H1 (cell line): ENCODE data around the gene TOGARAM1.

Experiments
- BRCA1 ChIP-seq: IDR thresholded peaks from 2 replicates; pipeline ENCODE4 v1.6.1; 2012; ENCODE audit warnings: low read depth, low read length, improper control_type of control experiment
- CBX8 ChIP-seq: fragments of 300-800, 300-1000 bp; sonication (generic); IDR thresholded peaks from 2 replicates; pipeline ENCODE4 v1.7.1; 2016; ENCODE audit warnings: low read depth, low read length, borderline replicate concordance
- CTCF ChIP-seq, 3 experiments: IDR thresholded peaks; 1 replicate in 2 of 3; 2 replicates in 1 of 3; pipeline versions ENCODE4 v1.5.1 to v1.6.1; 2011; ENCODE audit warnings: low read length in 3 of 3, mild to moderate bottlenecking in 3 of 3, inconsistent platforms in 2 of 3, low read depth in 1 of 3, moderate library complexity in 1 of 3; ENCODE audit not compliant: insufficient read depth in 1 of 3; ENCODE audit errors: control extremely low read depth in 1 of 3
- EP300 ChIP-seq, 2 experiments: IDR thresholded peaks; 1 replicate in 1 of 2; 2 replicates in 1 of 2; pipeline ENCODE4 v1.6.1; 2011 to 2012; ENCODE audit warnings: low read depth in 2 of 2, low read length in 2 of 2, mild to moderate bottlenecking in 2 of 2, borderline replicate concordance in 1 of 2, inconsistent platforms in 1 of 2, moderate library complexity in 1 of 2
- EZH2 ChIP-seq: fragments of 200-600 bp; sonication (generic); IDR thresholded peaks from 2 replicates; pipeline ENCODE4 v1.7.1; 2012; ENCODE audit warnings: low read depth, mild to moderate bottlenecking, moderate library complexity, low read length, inconsistent platforms; ENCODE audit not compliant: severe bottlenecking
- FOSL1 ChIP-seq: IDR thresholded peaks from 2 replicates; pipeline ENCODE4 v1.6.1; 2011; ENCODE audit warnings: mild to moderate bottlenecking, low read depth, low read length, moderate library complexity; ENCODE audit not compliant: insufficient read depth
- JUND ChIP-seq: IDR thresholded peaks from 2 replicates; pipeline ENCODE4 v1.6.1; 2011; ENCODE audit warnings: mild to moderate bottlenecking, improper control_type of control experiment, low read length
- POLR2A ChIP-seq, 2 experiments: IDR thresholded peaks; 1 replicate in 1 of 2; 2 replicates in 1 of 2; pipeline ENCODE4 v1.6.1; 2011; ENCODE audit warnings: low read depth in 2 of 2, low read length in 2 of 2, mild to moderate bottlenecking in 2 of 2; ENCODE audit errors: control extremely low read depth in 1 of 2
- RXRA ChIP-seq: IDR thresholded peaks from 2 replicates; pipeline ENCODE4 v1.6.1; 2011; ENCODE audit warnings: low read depth, mild to moderate bottlenecking, low read length, moderate library complexity; ENCODE audit not compliant: insufficient read depth

GRCh38 chr14:44942436-44942835, 19.6 kb upstream of the TOGARAM1 start:
- TF ChIP-seq CTCF (IDR thresholded peaks at IDR 0.05; ENCODE audit: control extremely low read depth in 1 of 3, insufficient read depth in 1 of 3, low read depth in 1 of 3, low read length in 3 of 3) (no peak), BRCA1 (no peak), CBX8 (no peak), RXRA (no peak), POLR2A (IDR thresholded peaks at IDR 0.05; ENCODE audit: control extremely low read depth in 1 of 2, low read depth in 2 of 2, low read length in 2 of 2) (no peak), EZH2 (no peak), EP300 (IDR thresholded peaks at IDR 0.05; ENCODE audit: borderline replicate concordance in 1 of 2, low read depth in 2 of 2, low read length in 2 of 2) (no peak), JUND (no peak), FOSL1 (no peak)
